Mononuclear cell (primary cell): ENCODE data around the gene TXNDC15. TPM values are rescaled to one million over a fixed set of nuclear protein-coding genes. Genes with fewer than 3 reads are reported as not detected.

Experiments used
- H3K27me3 ChIP-seq: 2 replicates; pipeline ENCODE4 v1.6.0; 2011; ENCODE audit warnings: low read length, control low read depth; ENCODE audit not compliant: insufficient read depth
- H3K4me1 ChIP-seq: 2 replicates; pipeline ENCODE4 v1.5.1; 2011; ENCODE audit warnings: mild to moderate bottlenecking, low read length, control low read depth; ENCODE audit not compliant: insufficient read depth
- H3K4me3 ChIP-seq: 2 replicates; pipeline ENCODE4 v1.5.1; 2011; ENCODE audit warnings: mild to moderate bottlenecking, low read length, moderate library complexity
- H3K9me3 ChIP-seq: 2 replicates; pipeline ENCODE4 v1.5.1; 2011; ENCODE audit warnings: low read depth, mild to moderate bottlenecking, control low read depth, low read length
- total RNA-seq: library from RNA; depleted of rRNA; stranded (reverse); fragments of >200 nt; gene quantifications from one replicate; pipeline ENCODE4 v1.2.3, GENCODE V29; 2012

The TXNDC15 gene
- total RNA-seq, 1 donor, result 16.4 TPM

GRCh38 chr5:134932508-134932907, 58.3 kb downstream of the TXNDC15 start:
- no peaks in the 10 kb centered on the region for H3K27me3 ChIP-seq
- H3K4me3 ChIP-seq, result no peak overlapping the region

GRCh38 chr5:134934202-134934601, 60.0 kb downstream of the TXNDC15 start:
- H3K9me3 ChIP-seq, result no peaks in the 10 kb centered on the region
- H3K27me3 ChIP-seq, result no peaks in the 10 kb centered on the region
- no peak overlapping the region for H3K4me3 ChIP-seq
- H3K4me1 ChIP-seq, result no peaks in the 10 kb centered on the region

More at GRCh38 chr5:134932508-134932907, 58.3 kb downstream of the TXNDC15 start:
- H3K9me3 ChIP-seq, result no peaks in the 10 kb centered on the region
- no peaks in the 10 kb centered on the region for H3K4me1 ChIP-seq

- H3K9me3 ChIP-seq, result no peaks in the 10 kb centered on the region
- H3K4me1 ChIP-seq, result no peaks in the 10 kb centered on the region
- H3K27me3 ChIP-seq, result no peaks in the 10 kb centered on the region
- no peak overlapping the region for H3K4me3 ChIP-seq
These were observed 61.8 kb downstream of the TXNDC15 start for GRCh38 chr5:134935711-134936602.

GRCh38 chr5:134937526-134937925, 63.4 kb downstream of the TXNDC15 start:
- Histone ChIP-seq H3K4me1 (no peaks in the 10 kb centered on the region), H3K4me3 (no peak overlapping the region)

GRCh38 chr5:134938030-134938429, 63.9 kb downstream of the TXNDC15 start:
- H3K4me3 ChIP-seq, result no peak overlapping the region
- H3K4me1 ChIP-seq, result no peaks in the 10 kb centered on the region
- H3K9me3 ChIP-seq, result no peaks in the 10 kb centered on the region
- H3K27me3 ChIP-seq, result no peaks in the 10 kb centered on the region

More at GRCh38 chr5:134937526-134937925, 63.4 kb downstream of the TXNDC15 start:
- H3K27me3 ChIP-seq, result no peaks in the 10 kb centered on the region
- H3K9me3 ChIP-seq, result no peaks in the 10 kb centered on the region

GRCh38 chr5:134939500-134939899, 65.3 kb downstream of the TXNDC15 start:
- H3K9me3 ChIP-seq, result no peaks in the 10 kb centered on the region
- no peaks in the 10 kb centered on the region for H3K4me1 ChIP-seq
- H3K4me3 ChIP-seq, result no peak overlapping the region
- no peaks in the 10 kb centered on the region for H3K27me3 ChIP-seq

GRCh38 chr5:134943547-134943946, 69.4 kb downstream of the TXNDC15 start:
- Histone ChIP-seq H3K27me3 (no peaks in the 10 kb centered on the region), H3K4me1 (no peaks in the 10 kb centered on the region), H3K4me3 (no peak overlapping the region), H3K9me3 (no peaks in the 10 kb centered on the region)

- H3K4me1 ChIP-seq, result no peaks in the 10 kb centered on the region
- no peak overlapping the region for H3K4me3 ChIP-seq
- no peaks in the 10 kb centered on the region for H3K27me3 ChIP-seq
- no peaks in the 10 kb centered on the region for H3K9me3 ChIP-seq
These were observed 70.5 kb downstream of the TXNDC15 start for GRCh38 chr5:134944630-134945029.

GRCh38 chr5:134945041-134945440, 70.9 kb downstream of the TXNDC15 start:
- Histone ChIP-seq H3K27me3 (no peaks in the 10 kb centered on the region), H3K4me1 (no peaks in the 10 kb centered on the region), H3K4me3 (no peak overlapping the region), H3K9me3 (no peaks in the 10 kb centered on the region)

GRCh38 chr5:134948911-134949310, 74.7 kb downstream of the TXNDC15 start:
- Histone ChIP-seq H3K4me3 (no peak overlapping the region), H3K9me3 (no peaks in the 10 kb centered on the region), H3K27me3 (no peaks in the 10 kb centered on the region), H3K4me1 (no peaks in the 10 kb centered on the region)

GRCh38 chr5:134949316-134949715, 75.1 kb downstream of the TXNDC15 start:
- Histone ChIP-seq H3K4me1 (no peaks in the 10 kb centered on the region), H3K4me3 (no peak overlapping the region), H3K27me3 (no peaks in the 10 kb centered on the region), H3K9me3 (peaks cover 4% of the 10 kb centered on the region)

Other genes starting within 250 kb of the TXNDC15 start
- gene SAR1B, start 241.5 kb upstream of the TXNDC15 start, total RNA-seq, result 44.4 TPM
- 20.3 TPM for gene SEC24A, start 225.6 kb upstream of the TXNDC15 start, total RNA-seq
- gene CAMLG, start 135.8 kb upstream of the TXNDC15 start, total RNA-seq, result 41.0 TPM
- 38.0 TPM for gene DDX46, start 115.6 kb upstream of the TXNDC15 start, total RNA-seq
- 38.1 TPM for gene C5orf24, start 28.4 kb upstream of the TXNDC15 start, total RNA-seq
- 5.0 TPM for gene PCBD2, start 30.8 kb downstream of the TXNDC15 start, total RNA-seq
- gene CATSPER3, start 93.5 kb downstream of the TXNDC15 start, total RNA-seq, result 0.10 TPM
- gene PITX1, start 159.9 kb downstream of the TXNDC15 start, total RNA-seq, result not detected